Raji (cell line): ENCODE data around the gene DOK5.

Experiments
- POLR2A ChIP-seq: IDR thresholded peaks from 2 replicates; pipeline ENCODE4 v1.6.1; 2011; ENCODE audit warnings: low read depth, low read length, control low read depth; ENCODE audit not compliant: insufficient read depth

The DOK5 gene

GRCh38 chr20:54467622-54468021 is 7.8 kb upstream of the DOK5 start:
- no peak for TF ChIP-seq POLR2A

GRCh38 chr20:54468082-54468481 is 7.3 kb upstream of the DOK5 start:
- no peak for TF ChIP-seq POLR2A

GRCh38 chr20:54469293-54469692 is 6.1 kb upstream of the DOK5 start:
- no peak for TF ChIP-seq POLR2A

- TF ChIP-seq POLR2A: no peak
Observed at GRCh38 chr20:54469952-54470351, 5.4 kb upstream of the DOK5 start.

- no peak for TF ChIP-seq POLR2A
Observed at GRCh38 chr20:54470697-54471096, 4.7 kb upstream of the DOK5 start.

- TF ChIP-seq POLR2A: no peak
Observed at GRCh38 chr20:54472607-54473006, 2.8 kb upstream of the DOK5 start.

- no peak for TF ChIP-seq POLR2A
Observed at GRCh38 chr20:54473340-54473739, 2.1 kb upstream of the DOK5 start.

- TF ChIP-seq POLR2A: no peak
Observed at GRCh38 chr20:54474046-54474445, 1.3 kb upstream of the DOK5 start.

- TF ChIP-seq POLR2A: no peak
Observed at GRCh38 chr20:54474866-54475265, 527 bp upstream of the DOK5 start.

GRCh38 chr20:54476169-54477009 is 996 bp downstream of the DOK5 start:
- TF ChIP-seq POLR2A: no peak

GRCh38 chr20:54477191-54477955 is 2.0 kb downstream of the DOK5 start:
- TF ChIP-seq POLR2A: no peak

GRCh38 chr20:54479138-54479906 is 3.9 kb downstream of the DOK5 start:
- no peak for TF ChIP-seq POLR2A

- TF ChIP-seq POLR2A: no peak
Observed at GRCh38 chr20:54481442-54481841, 6.0 kb downstream of the DOK5 start.

GRCh38 chr20:54485631-54486030 is 10.2 kb downstream of the DOK5 start:
- no peak for TF ChIP-seq POLR2A

- no peak for TF ChIP-seq POLR2A
Observed at GRCh38 chr20:54486585-54486984, 11.2 kb downstream of the DOK5 start.

GRCh38 chr20:54488442-54488841 is 13.0 kb downstream of the DOK5 start:
- TF ChIP-seq POLR2A: no peak

GRCh38 chr20:54491506-54491905 is 16.1 kb downstream of the DOK5 start:
- TF ChIP-seq POLR2A: no peak
